Esophagus squamous epithelium (tissue), 4 donors: ENCODE results near the gene EDEM3.

Experiments used
- CTCF ChIP-seq, 6 experiments: fragments of 450-650 bp in 4 of 6; fragments of 200-600 bp in 2 of 6; sonication (generic) in 2 of 6; IDR thresholded peaks; one replicate each; pipeline ENCODE4 v1.5.1; 2016 to 2019; ENCODE audit warnings: antibody characterized with exemption in 6 of 6, mild to moderate bottlenecking in 4 of 6, moderate library complexity in 4 of 6
- POLR2A ChIP-seq, 4 donors: fragments of 450-650 bp; IDR thresholded peaks; one replicate each; pipeline ENCODE4 v1.6.1; 2017; ENCODE audit warnings: antibody characterized with exemption in 4 of 4, mild to moderate bottlenecking in 4 of 4, moderate library complexity in 3 of 4

- TF ChIP-seq CTCF (IDR thresholded peaks at IDR 0.05), result no peak
- no peak for TF ChIP-seq POLR2A (IDR thresholded peaks at IDR 0.05)
Observed at GRCh38 chr1:184752656-184753055, 2.0 kb downstream of the EDEM3 start.
